ENCODE measurements around the gene FREM1. TPM values are rescaled to one million over a fixed set of nuclear protein-coding genes. Genes with fewer than 3 reads are reported as not detected.

FREM1 gene
- polyA plus RNA-seq (2013, experiment 1 of 2), result 0.33 TPM
- polyA plus RNA-seq (2013, experiment 2 of 2), result 0.39 TPM

DNA sequence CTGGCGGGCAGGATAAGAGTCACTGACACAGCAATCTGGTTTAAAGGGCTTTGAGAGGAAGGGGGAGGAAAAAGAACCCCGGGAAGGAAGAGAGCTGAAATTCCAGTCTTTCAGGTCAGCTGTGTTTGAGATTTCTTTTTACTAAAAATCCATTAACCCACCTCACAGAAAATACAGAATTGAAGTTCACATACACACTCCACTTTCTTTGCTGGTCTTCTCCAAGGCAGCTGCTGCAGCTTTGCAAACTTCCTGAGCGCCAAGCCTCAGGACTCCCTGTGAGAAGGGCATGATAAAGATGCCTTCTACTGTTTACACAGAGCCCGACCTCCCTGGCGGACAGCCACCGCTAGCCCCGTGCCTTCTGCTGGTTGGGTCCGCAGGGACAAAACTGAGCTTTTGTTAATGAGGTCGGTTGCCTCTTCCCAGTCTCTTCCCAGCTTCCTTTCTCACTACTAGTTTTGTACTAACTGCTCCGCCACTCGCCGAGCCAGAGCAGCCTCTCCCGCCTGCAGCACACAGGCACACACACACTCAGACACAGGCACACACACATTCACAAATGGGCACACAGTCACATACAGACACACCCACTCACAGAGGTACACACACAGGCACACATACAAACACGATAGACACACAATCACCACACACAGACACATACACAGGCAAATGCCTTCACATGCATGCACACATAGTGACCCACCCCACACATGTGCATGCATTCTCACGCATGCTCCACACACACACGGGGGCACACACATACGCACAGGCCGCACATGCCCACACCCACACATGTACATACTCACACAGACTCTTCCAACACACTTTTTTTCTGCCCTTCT, at the start of gene FREM1:
Gene FREM1, minus strand, starts transcription at position 468 of the 845 bp plus-strand sequence. CDS start 41,451 bp downstream, outside the sequence.
- peak within 1 kb of the TSS; percentile 57 to 67 for H3K4me3 ChIP-seq (ENCODE audit: low read length in 2 of 2)
- peak; percentile 48 for DNase-seq (ENCODE audit: low spot score)
- H2BK15ac ChIP-seq (ENCODE audit: low read length), result no peak within 1 kb of the TSS
- peak within 1 kb of the TSS; percentile 50 for H3K9ac ChIP-seq (ENCODE audit: low read depth, low read length, poor library complexity)
- H2BK120ac ChIP-seq (ENCODE audit: low read depth, low read length), result no peak within 1 kb of the TSS
- WGBS, 2 donors (ENCODE audit: extremely low coverage in 2 of 2, insufficient read length in 2 of 2, insufficient replicate concordance in 1 of 2), result no CpG with 5 or more reads among the region's 18 CpGs
- peak within 1 kb of the TSS; percentile 56 for H3K4me2 ChIP-seq (ENCODE audit: insufficient read depth, low read length, poor library complexity, severe bottlenecking)
- H3K27me3 ChIP-seq (ENCODE audit: control insufficient read depth in 3 of 3, insufficient read depth in 3 of 3, low read depth in 1 of 3, low read length in 3 of 3), result peaks cover 0 to 3% (median 0%) of the 10 kb centered on the region in 3 experiments
- H2AK5ac ChIP-seq (ENCODE audit: low read depth, low read length), result no peak within 1 kb of the TSS
- peak within 1 kb of the TSS; percentile 29 for H3K18ac ChIP-seq (ENCODE audit: low read length)
- H3K4me1 ChIP-seq (ENCODE audit: control insufficient read depth in 2 of 2, insufficient read depth in 1 of 2, low read depth in 1 of 2, low read length in 2 of 2), result peaks cover 10 to 25% of the 10 kb centered on the region in 2 donors
- no peak within 1 kb of the TSS for H4K91ac ChIP-seq (ENCODE audit: low read depth, low read length, poor library complexity)
- no peak within 1 kb of the TSS for H3K23ac ChIP-seq (ENCODE audit: low read depth, low read length, poor library complexity)
- H2BK5ac ChIP-seq (ENCODE audit: low read length), result no peak within 1 kb of the TSS
- H3K79me1 ChIP-seq (ENCODE audit: low read depth, low read length), result no peaks in the 10 kb centered on the region
- no peak within 1 kb of the TSS for H3K14ac ChIP-seq (ENCODE audit: low read length)
- H3K36me3 ChIP-seq (replicated peaks in 1 of 2; ENCODE audit: control insufficient read depth in 2 of 2, insufficient read depth in 2 of 2, low read length in 2 of 2), result peaks cover 0 to under 1% of the 10 kb centered on the region in 2 donors
- H3K9me3 ChIP-seq (replicated peaks in 1 of 2; ENCODE audit: control insufficient read depth in 2 of 2, insufficient read depth in 1 of 2, low read depth in 1 of 2, low read length in 2 of 2), result no peaks in the 10 kb centered on the region
- no peak within 1 kb of the TSS for H2BK12ac ChIP-seq (ENCODE audit: low read length)
- H3K27ac ChIP-seq (replicated peaks; ENCODE audit: low read length), result no peak within 1 kb of the TSS
- no peak within 1 kb of the TSS for H4K8ac ChIP-seq (ENCODE audit: low read depth, low read length)
- peak within 1 kb of the TSS; percentile 60 for H2AFZ ChIP-seq (ENCODE audit: low read length)
- no peak within 1 kb of the TSS for H3K4ac ChIP-seq (ENCODE audit: low read length)

GRCh38 chr9:14958989-14959388, 48.8 kb upstream of the FREM1 start:
- no peak overlapping the region for H3K18ac ChIP-seq (ENCODE audit: low read length)
- H3K23ac ChIP-seq (ENCODE audit: low read depth, low read length, poor library complexity), result no peak overlapping the region
- H3K79me1 ChIP-seq (ENCODE audit: low read depth, low read length), result no peaks in the 10 kb centered on the region
- DNase-seq (ENCODE audit: low spot score), result no peak
- no peak overlapping the region for H3K14ac ChIP-seq (ENCODE audit: low read length)
- no peak overlapping the region for H2BK15ac ChIP-seq (ENCODE audit: low read length)
- H2BK120ac ChIP-seq (ENCODE audit: low read depth, low read length), result no peak overlapping the region
- no peak overlapping the region for H3K9ac ChIP-seq (ENCODE audit: low read depth, low read length, poor library complexity)
- H2BK5ac ChIP-seq (ENCODE audit: low read length), result no peak overlapping the region
- H3K27ac ChIP-seq (replicated peaks; ENCODE audit: low read length), result no peak overlapping the region
- no peak overlapping the region for H3K4ac ChIP-seq (ENCODE audit: low read length)
- H2BK12ac ChIP-seq (ENCODE audit: low read length), result no peak overlapping the region
- H3K4me3 ChIP-seq (ENCODE audit: low read length in 2 of 2), result no peak overlapping the region
- no peaks in the 10 kb centered on the region for H3K9me3 ChIP-seq (replicated peaks in 1 of 2; ENCODE audit: control insufficient read depth in 2 of 2, insufficient read depth in 1 of 2, low read depth in 1 of 2, low read length in 2 of 2)
- no peak overlapping the region for H4K91ac ChIP-seq (ENCODE audit: low read depth, low read length, poor library complexity)
- no peak overlapping the region for H2AK5ac ChIP-seq (ENCODE audit: low read depth, low read length)
- H3K4me2 ChIP-seq (ENCODE audit: insufficient read depth, low read length, poor library complexity, severe bottlenecking), result no peak overlapping the region
- H3K36me3 ChIP-seq (replicated peaks in 1 of 2; ENCODE audit: control insufficient read depth in 2 of 2, insufficient read depth in 2 of 2, low read length in 2 of 2), result no peaks in the 10 kb centered on the region
- H2AFZ ChIP-seq (ENCODE audit: low read length), result no peak overlapping the region
- no peaks in the 10 kb centered on the region for H3K27me3 ChIP-seq (ENCODE audit: control insufficient read depth in 3 of 3, insufficient read depth in 3 of 3, low read depth in 1 of 3, low read length in 3 of 3)
- H3K4me1 ChIP-seq (ENCODE audit: control insufficient read depth in 2 of 2, insufficient read depth in 1 of 2, low read depth in 1 of 2, low read length in 2 of 2), result peaks cover 0 to 1% of the 10 kb centered on the region in 2 donors
- no peak overlapping the region for H4K8ac ChIP-seq (ENCODE audit: low read depth, low read length)

DNA sequence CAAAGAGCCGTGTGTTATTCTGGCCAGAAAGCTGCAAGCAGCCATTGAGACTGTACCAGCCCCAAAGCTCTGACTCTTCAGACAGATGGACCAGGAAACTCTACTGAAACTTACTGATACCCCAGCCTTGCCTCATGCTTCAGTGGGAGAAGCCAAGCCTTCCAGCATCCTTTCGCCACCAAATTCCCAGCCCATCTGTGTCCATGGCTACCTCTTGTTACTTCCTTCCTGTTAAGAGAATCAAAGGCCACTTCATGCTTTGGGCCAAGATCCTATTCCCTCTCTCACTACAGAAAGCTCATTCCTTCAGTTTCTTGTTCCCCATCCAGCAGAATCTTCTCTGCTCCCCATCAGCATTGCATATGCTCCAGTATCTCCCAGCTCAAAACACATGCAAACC, 46.9 kb upstream of the FREM1 start:
- Histone ChIP-seq H3K4ac (ENCODE audit: low read length) (no peak overlapping the region), H2BK12ac (ENCODE audit: low read length) (no peak overlapping the region), H2BK15ac (ENCODE audit: low read length) (no peak overlapping the region), H2BK5ac (ENCODE audit: low read length) (no peak overlapping the region), H3K4me3 (ENCODE audit: low read length in 2 of 2) (no peak overlapping the region), H3K4me2 (ENCODE audit: insufficient read depth, low read length, poor library complexity, severe bottlenecking) (no peak overlapping the region), H3K36me3 (replicated peaks in 1 of 2; ENCODE audit: control insufficient read depth in 2 of 2, insufficient read depth in 2 of 2, low read length in 2 of 2) (no peaks in the 10 kb centered on the region), H2BK120ac (ENCODE audit: low read depth, low read length) (no peak overlapping the region), H3K79me1 (ENCODE audit: low read depth, low read length) (no peaks in the 10 kb centered on the region), H3K14ac (ENCODE audit: low read length) (no peak overlapping the region), H4K8ac (ENCODE audit: low read depth, low read length) (no peak overlapping the region), H3K18ac (ENCODE audit: low read length) (no peak overlapping the region), H3K9ac (ENCODE audit: low read depth, low read length, poor library complexity) (no peak overlapping the region), H3K9me3 (replicated peaks in 1 of 2; ENCODE audit: control insufficient read depth in 2 of 2, insufficient read depth in 1 of 2, low read depth in 1 of 2, low read length in 2 of 2) (no peaks in the 10 kb centered on the region), H3K23ac (ENCODE audit: low read depth, low read length, poor library complexity) (no peak overlapping the region), H3K27ac (replicated peaks; ENCODE audit: low read length) (no peak overlapping the region), H3K27me3 (ENCODE audit: control insufficient read depth in 3 of 3, insufficient read depth in 3 of 3, low read depth in 1 of 3, low read length in 3 of 3) (no peaks in the 10 kb centered on the region), H2AK5ac (ENCODE audit: low read depth, low read length) (no peak overlapping the region), H4K91ac (ENCODE audit: low read depth, low read length, poor library complexity) (no peak overlapping the region), H2AFZ (ENCODE audit: low read length) (no peak overlapping the region), H3K4me1 (ENCODE audit: control insufficient read depth in 2 of 2, insufficient read depth in 1 of 2, low read depth in 1 of 2, low read length in 2 of 2) (peaks cover 0 to 1% of the 10 kb centered on the region in 2 donors)
- WGBS, 2 donors (ENCODE audit: extremely low coverage in 2 of 2, insufficient read length in 2 of 2, insufficient replicate concordance in 1 of 2), result no CpG with 5 or more reads among the region's 2 CpGs
- no peak for DNase-seq (ENCODE audit: low spot score)

GRCh38 chr9:14956208-14956607, 46.0 kb upstream of the FREM1 start:
- Histone ChIP-seq H3K9ac (ENCODE audit: low read depth, low read length, poor library complexity) (no peak overlapping the region), H3K79me1 (ENCODE audit: low read depth, low read length) (no peaks in the 10 kb centered on the region), H3K4me2 (ENCODE audit: insufficient read depth, low read length, poor library complexity, severe bottlenecking) (no peak overlapping the region), H3K27me3 (ENCODE audit: control insufficient read depth in 3 of 3, insufficient read depth in 3 of 3, low read depth in 1 of 3, low read length in 3 of 3) (no peaks in the 10 kb centered on the region), H3K23ac (ENCODE audit: low read depth, low read length, poor library complexity) (no peak overlapping the region), H3K4me1 (ENCODE audit: control insufficient read depth in 2 of 2, insufficient read depth in 1 of 2, low read depth in 1 of 2, low read length in 2 of 2) (no peaks in the 10 kb centered on the region), H3K9me3 (replicated peaks in 1 of 2; ENCODE audit: control insufficient read depth in 2 of 2, insufficient read depth in 1 of 2, low read depth in 1 of 2, low read length in 2 of 2) (no peaks in the 10 kb centered on the region), H3K14ac (ENCODE audit: low read length) (no peak overlapping the region), H3K18ac (ENCODE audit: low read length) (no peak overlapping the region), H2BK5ac (ENCODE audit: low read length) (no peak overlapping the region), H4K91ac (ENCODE audit: low read depth, low read length, poor library complexity) (no peak overlapping the region), H2BK12ac (ENCODE audit: low read length) (no peak overlapping the region), H3K27ac (replicated peaks; ENCODE audit: low read length) (no peak overlapping the region), H2BK15ac (ENCODE audit: low read length) (no peak overlapping the region), H3K4ac (ENCODE audit: low read length) (no peak overlapping the region), H4K8ac (ENCODE audit: low read depth, low read length) (no peak overlapping the region), H2AFZ (ENCODE audit: low read length) (no peak overlapping the region), H3K36me3 (replicated peaks in 1 of 2; ENCODE audit: control insufficient read depth in 2 of 2, insufficient read depth in 2 of 2, low read length in 2 of 2) (no peaks in the 10 kb centered on the region), H3K4me3 (ENCODE audit: low read length in 2 of 2) (no peak overlapping the region), H2AK5ac (ENCODE audit: low read depth, low read length) (no peak overlapping the region), H2BK120ac (ENCODE audit: low read depth, low read length) (no peak overlapping the region)
- no peak for DNase-seq (ENCODE audit: low spot score)
- no CpG with 5 or more reads among the region's 2 CpGs for WGBS, 2 donors (ENCODE audit: extremely low coverage in 2 of 2, insufficient read length in 2 of 2, insufficient replicate concordance in 1 of 2)

Data from neuronal stem cell (in vitro differentiated cells).